Bone marrow (tissue), 2 donors: ENCODE measurements around the gene RSL24D1.

ENCODE experiments used
- DNase-seq, 2 donors: peaks; one replicate each; lab custom pipeline; 2025; lab: John Stamatoyannopoulos, UW

Gene RSL24D1

GRCh38 chr15:55196458-55197361 is at the start of gene RSL24D1:
RSL24D1 (minus strand) TSS chr15:55196941; CDS start chr15:55196890, 51 bp downstream.
- DNase-seq = peak; percentile 79 to 96

GRCh38 chr15:55245059-55245458 is 48.3 kb upstream of the RSL24D1 start:
- no peak for DNase-seq

- DNase-seq = no peak
Measured at GRCh38 chr15:55241891-55242290, 45.1 kb upstream of the RSL24D1 start.

GRCh38 chr15:55241186-55241585 is 44.4 kb upstream of the RSL24D1 start:
- no peak for DNase-seq

- no peak for DNase-seq
Measured at GRCh38 chr15:55240125-55240760, 43.5 kb upstream of the RSL24D1 start.

GRCh38 chr15:55239440-55240124 is 42.8 kb upstream of the RSL24D1 start:
- no peak for DNase-seq

- DNase-seq = no peak
Measured at GRCh38 chr15:55238877-55239276, 42.1 kb upstream of the RSL24D1 start.

GRCh38 chr15:55237219-55238130 is 40.7 kb upstream of the RSL24D1 start:
- DNase-seq = no peak

GRCh38 chr15:55235546-55236036 is 38.9 kb upstream of the RSL24D1 start:
- DNase-seq = no peak

GRCh38 chr15:55234800-55235104 is 38.0 kb upstream of the RSL24D1 start:
- no peak for DNase-seq

- no peak for DNase-seq
Measured at GRCh38 chr15:55234104-55234799, 37.5 kb upstream of the RSL24D1 start.

- DNase-seq = no peak
Measured at GRCh38 chr15:55231455-55231854, 34.7 kb upstream of the RSL24D1 start.

GRCh38 chr15:55230953-55231352 is 34.2 kb upstream of the RSL24D1 start:
- DNase-seq = no peak

GRCh38 chr15:55230051-55230670 is 33.4 kb upstream of the RSL24D1 start:
- DNase-seq = no peak

- no peak for DNase-seq
Measured at GRCh38 chr15:55226127-55226526, 29.4 kb upstream of the RSL24D1 start.

GRCh38 chr15:55224892-55225291 is 28.2 kb upstream of the RSL24D1 start:
- no peak for DNase-seq

GRCh38 chr15:55222588-55222987 is 25.8 kb upstream of the RSL24D1 start:
- DNase-seq = peak in 1 of 2 donors; percentile 82

GRCh38 chr15:55221090-55222011 is 24.6 kb upstream of the RSL24D1 start:
- DNase-seq = peak; percentile 23 to 68

GRCh38 chr15:55220606-55221005 is 23.9 kb upstream of the RSL24D1 start:
- no peak for DNase-seq
